GM12878 (cell line): Measurements from ENCODE around the gene MRPS27. TPM values are rescaled to one million over a fixed set of nuclear protein-coding genes. Genes with fewer than 3 reads are reported as not detected.

Experiments used
- ATAC-seq: fragments of 200-7000 bp; cut with Tn5 transposase; 3 replicates; pipeline ENCODE4 v1.9.1; 2020; ENCODE audit warnings: mild to moderate bottlenecking, moderate library complexity
- BruUV-seq: library from RNA; stranded (reverse); fragments of 400-500 nt; replicated peaks from 2 replicates; lab custom pipeline; 2021; lab: Mats Ljungman, UMichigan
- CTCF ChIA-PET: fragments of 300-600 bp; sonication (Branson Sonifier 250); formaldehyde crosslinking; extraction: SDS; loops from one replicate; lab custom pipeline; 2021; ENCODE audit warnings: inconsistent platforms; lab: Yijun Ruan, JAX
- POLR2A ChIA-PET: fragments of 350-600 bp; formaldehyde crosslinking; extraction: SDS; loops from one replicate; lab custom pipeline; 2021; ENCODE audit warnings: inconsistent platforms; lab: Charles Lee
- RAD21 ChIA-PET: fragments of 300-600 bp; sonication (Branson Sonifier 250); formaldehyde crosslinking; loops from one replicate; lab custom pipeline; 2023; ENCODE audit warnings: antibody characterized with exemption; ENCODE audit not compliant: unreplicated experiment; lab: Charles Lee
- SMC1A ChIA-PET: fragments of 300-600 bp; sonication (Branson Sonifier 250); formaldehyde crosslinking; loops from one replicate; lab custom pipeline; 2023; ENCODE audit not compliant: unreplicated experiment, uncharacterized antibody; lab: Charles Lee
- DNase-seq: peaks from one replicate; pipeline ENCODE4 v3.0.0-alpha.2; 2011; ENCODE audit warnings: low read depth, low spot score
- FAIRE-seq: peaks from 3 replicates; lab custom pipeline; 2011; peaks lifted over from hg19 to GRCh38; lab: Jason Lieb, UNC
- H2AFZ ChIP-seq: 2 replicates; pipeline ENCODE4 v1.6.0; 2011; ENCODE audit warnings: low read depth, low read length, control low read depth; ENCODE audit not compliant: control insufficient read depth
- H3K27ac ChIP-seq: 2 replicates; pipeline ENCODE4 v1.5.1; 2011; ENCODE audit warnings: control low read depth; ENCODE audit not compliant: control insufficient read depth, insufficient read depth
- H3K27me3 ChIP-seq, 2 experiments: replicated peaks in 1 of 2; 2 replicates each; pipeline versions ENCODE4 v1.6.0 to v1.6.1; 2011; ENCODE audit warnings: low read length in 1 of 2; ENCODE audit not compliant: control insufficient read depth in 2 of 2, insufficient read depth in 2 of 2
- H3K36me3 ChIP-seq, 2 experiments: 2 replicates each; pipeline ENCODE4 v1.5.1; 2011; ENCODE audit warnings: low read length in 1 of 2; ENCODE audit not compliant: control insufficient read depth in 2 of 2, insufficient read depth in 2 of 2
- H3K4me1 ChIP-seq: 2 replicates; pipeline ENCODE4 v1.6.1; 2011; ENCODE audit warnings: mild to moderate bottlenecking, low read length, moderate library complexity, mixed read lengths; ENCODE audit not compliant: control insufficient read depth, insufficient read depth
- H3K4me2 ChIP-seq: 2 replicates; pipeline ENCODE4 v1.6.0; 2011; ENCODE audit warnings: control low read depth; ENCODE audit not compliant: control insufficient read depth, insufficient read depth
- H3K4me3 ChIP-seq: fragments of 200-600 bp; sonication (generic); 2 replicates; pipeline ENCODE4 v1.5.1; 2016
- H3K79me2 ChIP-seq: 2 replicates; pipeline ENCODE4 v1.6.0; 2011; ENCODE audit warnings: low read length; ENCODE audit not compliant: control insufficient read depth, insufficient read depth
- H3K9ac ChIP-seq: 2 replicates; pipeline ENCODE4 v1.8.0; 2011; ENCODE audit warnings: low read length, control low read depth, mixed read lengths; ENCODE audit not compliant: control insufficient read depth, insufficient read depth
- H3K9me3 ChIP-seq: replicated peaks from 3 replicates; pipeline ENCODE4 v1.5.1; 2011; ENCODE audit warnings: mild to moderate bottlenecking, low read length; ENCODE audit not compliant: control insufficient read depth, insufficient read depth
- H4K20me1 ChIP-seq: 2 replicates; pipeline ENCODE4 v1.6.0; 2011; ENCODE audit not compliant: control insufficient read depth, insufficient read depth
- ATF7 ChIP-seq: fragments of 450-650 bp; IDR thresholded peaks from 2 replicates; pipeline ENCODE4 v1.6.1; 2016; ENCODE audit warnings: low read depth, mild to moderate bottlenecking
- CBX5 ChIP-seq: sonication (generic); IDR thresholded peaks from 2 replicates; pipeline ENCODE4 v1.6.1; 2016; ENCODE audit warnings: low read depth, moderate library complexity, mild to moderate bottlenecking, inconsistent platforms
- CHD1 ChIP-seq: IDR thresholded peaks from 2 replicates; pipeline ENCODE4 v1.6.1; 2012; ENCODE audit warnings: low read depth, low read length, improper control_type of control experiment
- HDGF ChIP-seq: fragments of 450-650 bp; IDR thresholded peaks from 2 replicates; pipeline ENCODE4 v1.6.1; 2016; ENCODE audit warnings: antibody characterized with exemption
- JUNB ChIP-seq: IDR thresholded peaks from 2 replicates; pipeline ENCODE4 v1.6.1; 2016; ENCODE audit warnings: antibody characterized with exemption, mild to moderate bottlenecking
- KDM1A ChIP-seq: fragments of 200-600 bp; sonication (generic); IDR thresholded peaks from 2 replicates; pipeline ENCODE4 v1.6.1; 2016; ENCODE audit warnings: borderline replicate concordance
- MTA2 ChIP-seq: fragments of 450-650 bp; IDR thresholded peaks from 2 replicates; pipeline ENCODE4 v1.6.1; 2016; ENCODE audit warnings: low read depth, mild to moderate bottlenecking, moderate library complexity
- NR2C1 ChIP-seq: fragments of 450-650 bp; IDR thresholded peaks from 2 replicates; pipeline ENCODE4 v1.6.1; 2017; ENCODE audit warnings: antibody characterized with exemption, mild to moderate bottlenecking, moderate library complexity
- PAX5 ChIP-seq: IDR thresholded peaks from 2 replicates; pipeline ENCODE4 v1.6.1; 2011; ENCODE audit warnings: low read depth, low read length, borderline replicate concordance
- RFX5 ChIP-seq: IDR thresholded peaks from 2 replicates; pipeline ENCODE4 v1.6.1; 2011; ENCODE audit warnings: low read depth, low read length, improper control_type of control experiment
- SIN3A ChIP-seq: IDR thresholded peaks from 2 replicates; pipeline ENCODE4 v1.6.1; 2012; ENCODE audit warnings: low read depth, low read length, improper control_type of control experiment
- ZBTB4 ChIP-seq: fragments of 450-650 bp; formaldehyde crosslinking; IDR thresholded peaks from 2 replicates; pipeline ENCODE4 v1.4.0; 2022; ENCODE audit warnings: mild to moderate bottlenecking, moderate library complexity
- WGBS: methylation state at CpG from one replicate; pipeline ENCODE4 v1.1.6; 2016; ENCODE audit warnings: low lambda C conversion rate; ENCODE audit not compliant: insufficient replicate concordance, insufficient coverage; ENCODE audit errors: missing lambda C conversion rate; 5-methylcytosine and 5-hydroxymethylcytosine counted together
- in situ Hi-C: fragments of 300-500 bp; cut with MboI; formaldehyde crosslinking; loops from 9 replicates; pipeline ENCODE4 v1.14.3; 2018; ENCODE audit warnings: mixed read lengths
- intact Hi-C: fragments of 100-400 bp; cut with micrococcal nuclease; formaldehyde crosslinking; loops from one replicate; pipeline ENCODE4 v1.14.2; 2022; ENCODE audit not compliant: unreplicated experiment
- polyA plus RNA-seq, 11 experiments: library from polyadenylated mRNA; depleted of rRNA in 4 of 11; unstranded in 6 of 11; stranded (reverse) in 5 of 11; fragments of >200 nt; fragmentation: Nextera tagmentation in 4 of 11; fragmentation: Illumina TruSeq in 1 of 11; extraction: Ambion mirVana in 4 of 11; extraction: Trizol in 1 of 11; gene quantifications; 1 replicate in 1 of 11; 2 replicates in 10 of 11; pipeline versions ENCODE4 v1.2.1 to v1.2.3, GENCODE V29; 2011 to 2016; ENCODE audit warnings: inconsistent platforms in 2 of 11, missing spikeins in 2 of 11, low read depth in 1 of 11
- total RNA-seq, 4 experiments: library from RNA; depleted of rRNA in 3 of 4; stranded (reverse); fragments of >200 nt in 3 of 4; fragmentation: Illumina TruSeq in 1 of 4; extraction: Trizol in 1 of 4; gene quantifications; 2 replicates each; pipeline versions ENCODE4 v1.2.1 to v1.2.3, GENCODE V29; 2013 to 2021

The MRPS27 gene
- total and polyA plus RNA-seq, 10 of the 15 experiments (the other 5 are each of a cell fraction or from before 2014, with no cell fraction given), result 61.0 to 128 (median 93.0) TPM

- H3K27ac ChIP-seq, result no peak overlapping the region; the same call in 1 of the 2 replicates
- H3K9ac ChIP-seq, result no peak overlapping the region
- peaks cover 9 to 38% of the 10 kb centered on the region in 2 experiments for H3K36me3 ChIP-seq
- H3K4me1 ChIP-seq, result peaks cover 32% of the 10 kb centered on the region
- no peak overlapping the region for H2AFZ ChIP-seq
- DNase-seq (no peak), FAIRE-seq (no peak), ATAC-seq (no peak; the same call in 2 of the 3 replicates)
- in situ Hi-C loops (no loop called here), intact Hi-C loops (loop anchor here (5.0 kb wide), 1 partner anchor 73 kb away; no protein-coding TSS in a partner anchor)
- H4K20me1 ChIP-seq, result no peaks in the 10 kb centered on the region
- no peaks in the 10 kb centered on the region; the same call in 1 of the 2 replicates for H3K79me2 ChIP-seq
- TF ChIP-seq ZBTB4 (CRISPR knock-in tag) (no peak), CBX5 (no peak), MTA2 (no peak), NR2C1 (no peak), RFX5 (no peak), CHD1 (no peak), ATF7 (no peak), KDM1A (no peak), SIN3A (no peak), JUNB (no peak), PAX5 (no peak), HDGF (no peak)
- CTCF ChIA-PET, result interaction anchor here (0.7 to 3.0 kb wide), 9 partner anchors 8 to 72 kb away, joined by 3 to 19 read pairs (median 4); no protein-coding TSS in a partner anchor
- no peaks in the 10 kb centered on the region for H3K9me3 ChIP-seq
- H3K4me3 ChIP-seq, result no peak overlapping the region
- POLR2A ChIA-PET, result interaction anchor here (0.6 to 1.6 kb wide), 6 partner anchors 63 to 72 kb away, joined by 3 to 10 read pairs (median 3); no protein-coding TSS in a partner anchor
- SMC1A ChIA-PET, result interaction anchor here (0.5 to 2.3 kb wide), 12 partner anchors 9 to 1681 kb away, joined by 3 to 13 read pairs (median 4); no protein-coding TSS in a partner anchor
- no peaks in the 10 kb centered on the region for H3K27me3 ChIP-seq
- H3K4me2 ChIP-seq, result no peak overlapping the region
- no TSS peak for BruUV-seq
- WGBS, result 50% methylated on average over 1 of the region's 1 CpG
- RAD21 ChIA-PET, result interaction anchor here (0.8 to 5.0 kb wide), 8 partner anchors 12 to 75 kb away, joined by 3 to 31 read pairs (median 6); no protein-coding TSS in a partner anchor
Measured at GRCh38 chr5:72233835-72234234, 86.2 kb downstream of the MRPS27 start.
